ENCODE measurements around the gene ADARB2.
"Not testable (repeated sequence)": the region's sequence is repeated elsewhere in the genome, so short reads cannot be mapped to it uniquely, and the experiment has no call there.

Gene ADARB2

GRCh38 chr10:1360011-1360557, 377.2 kb downstream of the ADARB2 start:
- DNase-seq = no peak

- no peak for DNase-seq
These were observed 377.7 kb downstream of the ADARB2 start for GRCh38 chr10:1359626-1359955.

GRCh38 chr10:1358860-1359625, 378.3 kb downstream of the ADARB2 start:
- DNase-seq = no peak

GRCh38 chr10:1358147-1358546, 379.2 kb downstream of the ADARB2 start:
- no peak for DNase-seq

GRCh38 chr10:1356349-1356748, 381.0 kb downstream of the ADARB2 start:
- DNase-seq = no peak

- DNase-seq = no peak
These were observed 382.3 kb downstream of the ADARB2 start for GRCh38 chr10:1354809-1355710.

- DNase-seq = not testable (repeated sequence)
These were observed 385.0 kb downstream of the ADARB2 start for GRCh38 chr10:1352296-1352695.

- DNase-seq = no peak
These were observed 388.6 kb downstream of the ADARB2 start for GRCh38 chr10:1348773-1349050.

GRCh38 chr10:1347962-1348772, 389.2 kb downstream of the ADARB2 start:
- DNase-seq = no peak

- DNase-seq = no peak
These were observed 389.8 kb downstream of the ADARB2 start for GRCh38 chr10:1347525-1347924.

GRCh38 chr10:1346201-1346600, 391.1 kb downstream of the ADARB2 start:
- DNase-seq = no peak

GRCh38 chr10:1345368-1345767, 392.0 kb downstream of the ADARB2 start:
- DNase-seq = no peak

GRCh38 chr10:1344846-1345245, 392.5 kb downstream of the ADARB2 start:
- no peak for DNase-seq

- DNase-seq = no peak
These were observed 392.9 kb downstream of the ADARB2 start for GRCh38 chr10:1344408-1344807.

- DNase-seq = no peak
These were observed 394.1 kb downstream of the ADARB2 start for GRCh38 chr10:1343176-1343575.

- DNase-seq = not testable (repeated sequence)
These were observed 396.3 kb downstream of the ADARB2 start for GRCh38 chr10:1341052-1341451.

- DNase-seq = no peak
These were observed 397.9 kb downstream of the ADARB2 start for GRCh38 chr10:1339396-1339795.

GRCh38 chr10:1335642-1336041, 401.7 kb downstream of the ADARB2 start:
- DNase-seq = no peak

- DNase-seq = no peak
These were observed 403.3 kb downstream of the ADARB2 start for GRCh38 chr10:1333981-1334380.

- DNase-seq = no peak
These were observed 405.8 kb downstream of the ADARB2 start for GRCh38 chr10:1331560-1331959.

- no peak for DNase-seq
These were observed 407.7 kb downstream of the ADARB2 start for GRCh38 chr10:1329622-1330021.

- no peak for DNase-seq
These were observed 408.2 kb downstream of the ADARB2 start for GRCh38 chr10:1328981-1329614.

Data from GF-D8 (cell line).